Measurements from ENCODE around the gene CAMK1G. TPM values are rescaled to one million over a fixed set of nuclear protein-coding genes. Genes with fewer than 3 reads are reported as not detected.

Gene CAMK1G
- total RNA-seq, 1 donor from 2014 or later: 2.4 TPM

DNA sequence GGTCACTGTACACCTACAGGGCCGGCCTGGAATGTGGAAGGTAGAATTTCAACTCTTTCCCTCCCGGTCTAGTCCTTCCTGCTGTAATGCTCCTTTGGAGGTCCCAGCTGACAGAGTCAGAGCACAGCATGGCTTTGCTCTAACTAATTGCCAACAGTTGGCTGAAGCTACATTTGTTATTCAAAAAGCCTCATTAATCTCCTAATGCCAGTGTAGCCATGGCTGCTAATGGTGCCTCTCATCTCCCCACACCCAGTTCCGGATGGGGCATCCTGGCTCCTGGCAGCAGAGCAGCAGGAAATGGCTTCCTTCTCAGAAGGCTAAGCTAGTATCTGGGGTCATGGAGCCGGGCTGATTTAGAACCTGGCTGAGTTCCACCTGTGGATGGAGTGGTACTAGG, 18.7 kb upstream of the CAMK1G start:
- H3K4me1 Mint-ChIP-seq (ENCODE audit: low read depth): peaks cover 3% of the 10 kb centered on the region
- no peak for DNase-seq (ENCODE audit: low spot score, unreplicated experiment)
- TF ChIP-seq, protein P1, sequence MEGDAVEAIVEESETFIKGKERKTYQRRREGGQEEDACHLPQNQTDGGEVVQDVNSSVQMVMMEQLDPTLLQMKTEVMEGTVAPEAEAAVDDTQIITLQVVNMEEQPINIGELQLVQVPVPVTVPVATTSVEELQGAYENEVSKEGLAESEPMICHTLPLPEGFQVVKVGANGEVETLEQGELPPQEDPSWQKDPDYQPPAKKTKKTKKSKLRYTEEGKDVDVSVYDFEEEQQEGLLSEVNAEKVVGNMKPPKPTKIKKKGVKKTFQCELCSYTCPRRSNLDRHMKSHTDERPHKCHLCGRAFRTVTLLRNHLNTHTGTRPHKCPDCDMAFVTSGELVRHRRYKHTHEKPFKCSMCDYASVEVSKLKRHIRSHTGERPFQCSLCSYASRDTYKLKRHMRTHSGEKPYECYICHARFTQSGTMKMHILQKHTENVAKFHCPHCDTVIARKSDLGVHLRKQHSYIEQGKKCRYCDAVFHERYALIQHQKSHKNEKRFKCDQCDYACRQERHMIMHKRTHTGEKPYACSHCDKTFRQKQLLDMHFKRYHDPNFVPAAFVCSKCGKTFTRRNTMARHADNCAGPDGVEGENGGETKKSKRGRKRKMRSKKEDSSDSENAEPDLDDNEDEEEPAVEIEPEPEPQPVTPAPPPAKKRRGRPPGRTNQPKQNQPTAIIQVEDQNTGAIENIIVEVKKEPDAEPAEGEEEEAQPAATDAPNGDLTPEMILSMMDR (IDR thresholded peaks at IDR 0.05; ENCODE audit: unreplicated experiment): no peak
- H3K27ac Mint-ChIP-seq: no peak overlapping the region
- peaks cover 13% of the 10 kb centered on the region for H3K27me3 Mint-ChIP-seq
- no peak overlapping the region for H3K4me3 Mint-ChIP-seq (ENCODE audit: low read depth)
- no peaks in the 10 kb centered on the region for H3K9me3 Mint-ChIP-seq (ENCODE audit: low read depth)
- no peaks in the 10 kb centered on the region for H3K36me3 Mint-ChIP-seq (ENCODE audit: insufficient read depth)

DNA sequence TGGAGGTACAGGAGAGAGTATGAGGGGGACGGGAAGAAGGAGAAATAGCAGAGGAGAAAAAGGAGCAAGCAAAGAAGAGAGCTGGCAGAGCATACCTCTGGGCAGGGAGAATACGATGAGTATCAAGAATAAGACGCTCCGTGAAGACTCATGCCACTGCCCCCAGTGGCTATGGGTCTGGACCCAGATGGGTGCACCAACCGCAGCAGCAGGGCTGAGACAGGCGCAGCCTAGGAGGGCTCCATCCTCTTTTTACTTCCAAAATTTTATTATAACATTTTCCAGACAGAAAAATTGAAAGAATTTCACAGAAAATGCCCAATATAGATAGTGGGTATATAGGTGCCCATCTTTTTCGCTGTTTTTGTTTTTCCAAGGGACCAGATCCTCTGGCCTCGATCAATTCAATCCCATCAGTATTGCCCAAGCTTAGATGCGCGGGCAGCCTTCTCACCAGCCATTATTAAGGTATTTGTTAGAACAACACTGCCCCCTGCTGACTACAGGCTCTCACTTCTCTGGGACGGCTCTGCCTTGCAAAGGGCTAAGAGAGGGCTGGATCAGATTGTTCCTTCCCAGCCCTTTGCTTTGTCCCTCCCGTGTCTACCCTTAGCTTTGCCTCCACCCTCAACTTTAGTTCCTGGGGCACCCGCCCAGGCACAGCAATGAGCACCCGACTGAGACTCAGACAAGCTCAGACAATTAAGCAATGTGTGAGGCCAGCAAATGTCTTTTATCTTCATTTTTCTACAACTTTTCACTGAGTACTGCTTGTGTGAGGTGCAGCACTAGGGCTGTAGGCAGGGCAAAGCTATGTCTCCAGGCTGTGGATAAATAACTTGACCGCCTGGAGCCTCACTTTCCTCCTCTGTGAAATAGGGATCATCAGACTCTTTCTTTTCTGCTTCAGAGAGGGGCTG, 17.5 kb upstream of the CAMK1G start:
- TF ChIP-seq, protein P1 (IDR thresholded peaks at IDR 0.05; ENCODE audit: unreplicated experiment): peak; percentile 87
- peaks cover 3% of the 10 kb centered on the region for H3K4me1 Mint-ChIP-seq (ENCODE audit: low read depth)
- H3K9me3 Mint-ChIP-seq (ENCODE audit: low read depth): no peaks in the 10 kb centered on the region
- H3K36me3 Mint-ChIP-seq (ENCODE audit: insufficient read depth): no peaks in the 10 kb centered on the region
- H3K27ac Mint-ChIP-seq: no peak overlapping the region
- H3K27me3 Mint-ChIP-seq: peaks cover 25% of the 10 kb centered on the region
- DNase-seq (ENCODE audit: low spot score, unreplicated experiment): peak; percentile 80
- no peak overlapping the region for H3K4me3 Mint-ChIP-seq (ENCODE audit: low read depth)

DNA sequence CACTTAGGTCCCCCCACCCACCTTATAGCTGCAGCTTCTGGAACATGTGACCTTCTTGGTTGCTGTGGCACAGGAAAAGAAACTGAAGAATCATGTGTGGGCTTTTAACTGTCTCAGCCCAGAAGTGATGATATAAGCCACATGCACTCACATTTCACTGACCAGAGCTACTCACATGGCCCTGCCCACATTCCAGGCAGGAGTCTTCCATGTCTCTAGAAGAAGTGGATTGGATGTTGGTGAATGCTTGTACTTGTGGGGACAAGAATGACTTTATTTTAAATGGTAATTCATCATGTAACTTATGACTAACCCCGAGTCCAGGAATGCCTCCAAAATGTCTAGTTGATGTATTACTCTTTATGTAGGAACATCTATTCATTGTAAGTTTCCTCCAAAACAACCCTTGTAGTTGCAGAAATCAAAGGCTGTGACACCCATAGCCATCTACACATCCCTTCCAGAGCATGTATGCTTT, 15.8 kb upstream of the CAMK1G start:
- Mint-ChIP-seq H3K4me1 (ENCODE audit: low read depth) (no peaks in the 10 kb centered on the region), H3K27me3 (peaks cover 30% of the 10 kb centered on the region), H3K9me3 (ENCODE audit: low read depth) (no peaks in the 10 kb centered on the region), H3K27ac (no peak overlapping the region), H3K36me3 (ENCODE audit: insufficient read depth) (no peaks in the 10 kb centered on the region), H3K4me3 (ENCODE audit: low read depth) (no peak overlapping the region)
- no peak for DNase-seq (ENCODE audit: low spot score, unreplicated experiment)
- TF ChIP-seq, protein P1 (IDR thresholded peaks at IDR 0.05; ENCODE audit: unreplicated experiment): no peak

DNA sequence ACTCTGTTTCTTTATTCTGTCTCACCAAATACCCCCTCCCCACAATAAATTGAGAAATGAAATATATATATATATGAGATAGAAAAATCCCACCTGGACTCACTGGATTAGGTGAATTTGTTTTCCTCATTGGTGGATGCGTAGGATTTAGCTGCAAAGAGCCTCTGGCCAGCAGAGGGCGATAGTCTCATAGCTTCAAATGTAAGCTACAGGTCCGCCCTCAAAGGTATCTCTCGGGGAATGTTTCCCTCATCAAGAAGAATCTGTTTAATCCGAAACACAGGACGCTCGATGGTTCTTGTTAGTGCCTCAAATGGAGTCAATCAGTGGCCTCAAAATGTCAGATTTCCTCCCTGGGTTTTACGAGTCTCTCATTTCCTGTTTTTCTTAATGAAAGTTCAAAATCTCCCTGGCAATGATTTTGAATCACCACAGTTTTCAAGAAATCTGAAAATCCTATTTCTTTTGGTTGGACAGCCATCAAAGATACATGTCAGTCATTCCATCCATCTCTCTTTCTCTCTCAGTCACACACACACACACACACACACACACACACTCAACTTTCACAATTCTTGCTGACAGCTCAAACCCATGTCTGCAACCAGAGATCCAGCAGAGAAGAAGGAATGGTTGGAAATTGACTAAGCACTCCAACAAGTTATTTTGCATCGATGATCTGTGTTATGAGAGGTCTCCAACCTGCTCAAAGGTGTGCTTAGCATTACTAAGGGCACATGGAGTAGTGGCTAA, 13.9 kb upstream of the CAMK1G start:
- peaks cover 40% of the 10 kb centered on the region for H3K27me3 Mint-ChIP-seq
- DNase-seq (ENCODE audit: low spot score, unreplicated experiment): peak; percentile 67
- H3K36me3 Mint-ChIP-seq (ENCODE audit: insufficient read depth): no peaks in the 10 kb centered on the region
- H3K4me1 Mint-ChIP-seq (ENCODE audit: low read depth): no peaks in the 10 kb centered on the region
- H3K4me3 Mint-ChIP-seq (ENCODE audit: low read depth): no peak overlapping the region
- TF ChIP-seq, protein P1 (IDR thresholded peaks at IDR 0.05; ENCODE audit: unreplicated experiment): peak; percentile 92
- H3K9me3 Mint-ChIP-seq (ENCODE audit: low read depth): no peaks in the 10 kb centered on the region
- H3K27ac Mint-ChIP-seq: no peak overlapping the region

DNA sequence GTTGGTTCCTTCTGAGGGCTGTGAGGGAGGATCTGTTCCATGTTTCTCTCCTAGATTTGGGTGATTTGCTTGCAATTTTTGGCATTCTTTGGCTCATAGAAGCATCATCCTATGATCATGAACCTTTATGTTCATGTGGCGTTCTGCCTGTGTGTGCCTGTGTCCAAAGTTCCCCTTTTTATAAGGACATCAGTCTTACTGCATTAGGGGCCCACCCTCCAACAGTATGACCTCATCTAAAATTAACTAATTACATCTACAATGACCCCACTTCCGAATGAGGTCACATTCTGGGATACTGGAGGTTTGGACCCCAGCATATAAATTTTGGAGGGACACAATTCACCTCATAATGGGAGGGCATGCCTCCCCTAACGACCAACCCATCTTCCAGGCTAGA, 12.8 kb upstream of the CAMK1G start:
- Mint-ChIP-seq H3K27me3 (peaks cover 47% of the 10 kb centered on the region), H3K4me1 (ENCODE audit: low read depth) (no peaks in the 10 kb centered on the region), H3K4me3 (ENCODE audit: low read depth) (no peak overlapping the region), H3K9me3 (ENCODE audit: low read depth) (no peaks in the 10 kb centered on the region), H3K27ac (no peak overlapping the region), H3K36me3 (ENCODE audit: insufficient read depth) (no peaks in the 10 kb centered on the region)
- TF ChIP-seq, protein P1 (IDR thresholded peaks at IDR 0.05; ENCODE audit: unreplicated experiment): no peak
- no peak for DNase-seq (ENCODE audit: low spot score, unreplicated experiment)
